T-helper 1 cell treated with Interleukin-12 subunit alpha and Interleukin-12 subunit beta and Interleukin-4 antibody, amounts not matched to agents 30 ng/mL and 1 ng/mL, for 36 hours (primary cell): ENCODE measurements around the gene LSAMP. TPM values are rescaled to one million over a fixed set of nuclear protein-coding genes. Genes with fewer than 3 reads are reported as not detected.

Experiments used
- intact Hi-C: fragments of 100-400 bp; cut with micrococcal nuclease; formaldehyde crosslinking; loops from one replicate; pipeline ENCODE4 v1.15.1; 2024
- total RNA-seq: library from RNA; stranded (reverse); gene quantifications from 2 replicates; pipeline ENCODE4 v1.2.3, GENCODE V29; 2022

Gene LSAMP
- total RNA-seq, 1 donor from 2014 or later, result not detected

- intact Hi-C loops, result no loop called here
Observed at GRCh38 chr3:115913069-115913686, 532.1 kb downstream of the LSAMP start.

GRCh38 chr3:115912372-115912771 is 532.9 kb downstream of the LSAMP start:
- intact Hi-C loops, result no loop called here

- intact Hi-C loops, result no loop called here
Observed at GRCh38 chr3:115905871-115906270, 539.4 kb downstream of the LSAMP start.

GRCh38 chr3:115903843-115904242 is 541.4 kb downstream of the LSAMP start:
- intact Hi-C loops, result no loop called here

- intact Hi-C loops, result no loop called here
Observed at GRCh38 chr3:115901008-115901407, 544.3 kb downstream of the LSAMP start.

GRCh38 chr3:115899535-115899934 is 545.8 kb downstream of the LSAMP start:
- intact Hi-C loops, result no loop called here

GRCh38 chr3:115898656-115899410 is 546.5 kb downstream of the LSAMP start:
- intact Hi-C loops, result no loop called here

- intact Hi-C loops, result no loop called here
Observed at GRCh38 chr3:115891006-115891636, 554.2 kb downstream of the LSAMP start.

- intact Hi-C loops, result no loop called here
Observed at GRCh38 chr3:115890579-115890978, 554.7 kb downstream of the LSAMP start.

- intact Hi-C loops, result no loop called here
Observed at GRCh38 chr3:115885621-115886020, 559.7 kb downstream of the LSAMP start.

- intact Hi-C loops, result no loop called here
Observed at GRCh38 chr3:115877615-115877899, 567.7 kb downstream of the LSAMP start.

- intact Hi-C loops, result no loop called here
Observed at GRCh38 chr3:115876876-115877614, 568.2 kb downstream of the LSAMP start.

- intact Hi-C loops, result no loop called here
Observed at GRCh38 chr3:115875460-115875859, 569.8 kb downstream of the LSAMP start.

GRCh38 chr3:115871735-115872134 is 573.6 kb downstream of the LSAMP start:
- intact Hi-C loops, result no loop called here

- intact Hi-C loops, result no loop called here
Observed at GRCh38 chr3:115864911-115865310, 580.4 kb downstream of the LSAMP start.

GRCh38 chr3:115862849-115863248 is 582.4 kb downstream of the LSAMP start:
- intact Hi-C loops, result no loop called here

GRCh38 chr3:115862099-115862498 is 583.2 kb downstream of the LSAMP start:
- intact Hi-C loops, result no loop called here

- intact Hi-C loops, result no loop called here
Observed at GRCh38 chr3:115861166-115861733, 584.0 kb downstream of the LSAMP start.

- intact Hi-C loops, result no loop called here
Observed at GRCh38 chr3:115860766-115861165, 584.5 kb downstream of the LSAMP start.

GRCh38 chr3:115859002-115859807 is 586.1 kb downstream of the LSAMP start:
- intact Hi-C loops, result no loop called here
